GM18868 (cell line): ENCODE measurements around the gene SHC4.
"Not testable (repeated sequence)": the region's sequence is repeated elsewhere in the genome, so short reads cannot be mapped to it uniquely, and the experiment has no call there.

ENCODE experiments used
- ATAC-seq: cut with Tn5 transposase; IDR thresholded peaks from one replicate; pipeline ENCODE4 v1.9.1; 2021; ENCODE audit warnings: mild to moderate bottlenecking, moderate library complexity; ENCODE audit not compliant: unreplicated experiment

Gene SHC4

DNA sequence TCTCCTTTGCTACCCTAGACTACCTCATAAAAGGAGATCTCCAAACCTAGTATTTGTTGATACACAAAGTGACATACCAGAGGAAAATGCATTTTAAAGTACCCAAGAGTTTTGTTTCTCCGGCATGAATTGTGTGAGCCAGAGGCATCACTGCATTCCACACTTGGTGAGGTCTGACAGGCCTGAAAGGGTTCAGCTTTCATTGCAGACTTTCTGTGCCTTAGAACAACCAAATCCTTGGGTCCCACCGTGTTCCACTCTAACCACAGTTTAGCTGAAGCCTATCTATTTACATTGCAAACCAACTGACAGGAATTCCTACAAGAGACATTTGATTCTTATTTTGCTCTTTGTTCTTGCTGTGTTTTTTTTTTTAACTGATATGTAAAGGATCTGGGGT is 106.8 kb downstream of the SHC4 start:
- ATAC-seq, result no peak

DNA sequence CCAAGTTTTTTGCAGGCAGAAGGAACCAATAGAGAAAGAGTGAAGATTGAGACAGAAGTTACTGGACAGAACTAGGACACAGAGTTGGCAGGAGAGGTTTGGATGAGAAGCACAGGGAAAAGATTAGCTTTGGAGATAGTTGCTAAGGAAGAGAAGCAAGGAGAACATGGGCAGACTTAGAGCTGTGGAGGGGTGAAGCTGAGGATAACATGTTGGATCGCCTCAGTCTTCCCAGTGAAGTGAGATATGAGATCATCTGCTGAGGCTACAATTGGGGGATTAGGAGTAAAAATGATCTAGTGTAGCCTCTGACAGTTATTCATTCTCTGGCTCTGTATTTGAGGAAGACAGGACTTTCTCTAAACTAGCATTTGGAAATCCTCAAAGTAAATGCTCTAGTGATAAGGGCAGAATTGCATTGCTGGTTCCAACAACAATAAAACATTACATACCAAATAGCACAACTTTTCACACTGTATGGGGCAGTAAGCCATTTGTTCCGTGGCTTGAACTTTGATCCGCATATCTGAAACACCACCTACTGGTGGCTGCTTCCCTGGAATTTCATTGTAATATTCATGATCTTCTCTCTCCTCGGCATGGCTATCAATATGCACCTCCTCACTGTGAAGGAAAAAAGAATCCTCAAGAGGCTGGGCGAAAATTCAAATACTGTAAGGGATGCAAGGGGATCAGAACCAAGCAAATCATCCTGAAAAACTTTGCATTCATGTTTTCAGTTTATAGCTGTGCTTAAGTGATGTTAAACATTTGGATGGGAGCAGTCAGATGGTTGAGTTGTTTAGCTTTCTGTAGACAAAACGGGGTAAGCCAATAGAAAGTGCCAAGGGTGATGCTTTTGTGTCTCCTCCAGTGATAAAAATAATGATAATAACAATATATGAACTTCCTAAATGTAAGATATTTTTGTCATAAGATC is 107.9 kb downstream of the SHC4 start:
- ATAC-seq, result no peak

DNA sequence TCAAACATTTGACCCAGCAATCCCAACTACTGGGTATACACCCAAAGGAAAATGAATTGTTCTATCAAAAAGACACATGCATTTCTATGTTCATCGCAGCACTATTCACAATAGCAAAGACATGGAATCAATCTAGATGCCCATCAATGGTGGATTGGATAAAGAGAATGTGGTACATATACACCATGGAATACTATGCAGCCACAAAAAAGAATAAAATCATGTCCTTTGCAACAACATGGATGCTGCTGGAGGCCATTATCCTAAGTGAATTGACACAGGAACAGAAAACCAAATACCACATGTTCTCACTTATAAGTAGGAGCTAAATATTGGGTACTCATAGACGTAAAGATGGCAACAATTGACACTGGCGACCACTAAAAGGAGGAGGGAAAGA is 109.3 kb downstream of the SHC4 start:
- ATAC-seq, result not testable (repeated sequence)

DNA sequence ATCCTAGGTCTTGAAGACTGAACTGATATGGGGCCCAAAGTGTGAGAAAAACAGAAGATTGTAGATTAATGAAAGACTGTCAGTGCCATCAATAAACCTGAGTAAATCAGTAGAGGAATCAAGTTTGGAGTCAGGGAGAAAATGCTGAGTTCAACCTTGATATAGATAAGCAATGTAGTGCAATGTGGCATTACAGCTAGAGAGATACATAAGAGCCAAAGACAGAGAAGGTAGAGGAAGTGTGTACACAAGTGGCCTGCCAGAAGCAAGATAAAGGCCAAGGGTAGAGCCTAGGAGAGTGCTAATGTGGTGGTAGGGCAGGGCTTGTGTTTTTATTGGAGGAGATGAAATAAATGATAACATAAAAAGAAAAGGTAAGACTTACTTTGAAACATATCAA is 111.8 kb downstream of the SHC4 start:
- ATAC-seq, result no peak

DNA sequence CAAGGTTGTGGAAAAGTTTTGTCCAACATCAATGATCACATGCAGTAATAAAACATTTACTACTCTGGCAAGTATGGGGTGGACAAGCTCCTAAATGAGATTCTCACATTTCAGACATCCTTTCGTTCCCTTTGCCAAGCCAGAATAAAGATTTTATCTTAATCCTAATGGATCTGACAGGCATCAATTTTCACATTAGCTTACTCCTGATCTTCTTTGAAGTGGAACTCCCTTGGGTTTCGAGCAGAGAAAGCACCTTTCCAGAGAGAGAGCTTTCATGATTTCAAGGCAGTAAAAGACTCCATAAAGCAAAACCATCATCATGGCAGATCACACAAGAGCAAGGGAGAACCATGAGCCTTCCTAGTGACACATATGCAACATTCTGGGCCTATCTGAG is 113.1 kb downstream of the SHC4 start:
- no peak for ATAC-seq

DNA sequence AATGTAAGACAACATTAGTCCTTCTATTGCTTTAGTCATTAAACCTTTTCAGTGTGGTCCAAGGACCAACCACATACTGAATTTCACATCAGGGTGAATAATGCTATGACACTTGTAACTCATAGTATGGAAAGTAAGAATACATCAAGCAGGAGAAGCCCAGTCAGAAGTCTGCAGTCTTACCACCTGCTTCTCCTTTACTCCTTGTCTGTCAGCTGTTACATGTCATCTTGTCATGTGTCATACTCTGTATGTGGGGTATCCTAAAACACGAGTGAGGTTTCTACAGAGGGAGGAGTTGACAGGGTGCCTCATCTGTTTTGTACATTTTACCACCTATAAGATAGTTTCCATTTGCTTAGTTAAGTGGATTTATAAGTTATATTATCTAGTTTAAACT is 118.6 kb downstream of the SHC4 start:
- no peak for ATAC-seq

DNA sequence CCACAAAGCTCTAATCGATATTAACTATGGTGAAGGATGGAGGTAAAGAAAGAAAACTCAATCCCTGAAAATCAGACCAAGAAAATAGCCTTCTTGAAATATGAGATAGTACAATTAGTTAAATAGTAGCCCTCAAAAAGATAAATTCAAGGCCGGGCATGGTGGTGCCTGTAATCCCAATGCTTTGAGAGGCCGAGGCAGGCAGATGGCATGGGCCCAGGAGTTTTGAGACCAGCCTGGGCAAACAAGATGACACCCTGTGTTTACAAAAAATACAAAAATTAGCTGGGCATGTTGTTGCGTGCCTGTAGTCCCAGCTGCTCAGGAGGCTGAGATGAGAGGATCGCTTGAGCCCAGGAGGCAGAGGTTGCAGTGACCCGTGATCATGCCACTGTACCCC is 121.2 kb downstream of the SHC4 start:
- no peak for ATAC-seq

DNA sequence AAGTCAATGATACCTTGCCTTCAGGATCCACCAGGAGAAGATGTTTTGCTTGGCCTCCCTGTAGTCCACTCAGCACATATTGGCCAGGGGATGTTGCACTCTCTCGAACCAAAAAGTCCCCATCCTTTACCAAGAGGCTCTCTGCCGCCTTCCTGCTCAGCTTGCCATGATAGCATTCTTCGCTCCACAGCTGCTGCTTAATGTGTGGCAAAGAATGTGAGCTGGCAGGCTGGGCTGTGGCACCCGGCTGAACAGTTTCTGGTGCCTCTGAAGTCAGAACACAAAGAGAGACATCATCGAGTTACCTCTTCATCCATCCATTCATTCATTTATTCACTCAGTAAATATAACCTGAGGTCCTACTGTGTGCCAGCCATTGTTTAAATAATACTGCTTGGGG is 129.0 kb downstream of the SHC4 start:
- no peak for ATAC-seq

DNA sequence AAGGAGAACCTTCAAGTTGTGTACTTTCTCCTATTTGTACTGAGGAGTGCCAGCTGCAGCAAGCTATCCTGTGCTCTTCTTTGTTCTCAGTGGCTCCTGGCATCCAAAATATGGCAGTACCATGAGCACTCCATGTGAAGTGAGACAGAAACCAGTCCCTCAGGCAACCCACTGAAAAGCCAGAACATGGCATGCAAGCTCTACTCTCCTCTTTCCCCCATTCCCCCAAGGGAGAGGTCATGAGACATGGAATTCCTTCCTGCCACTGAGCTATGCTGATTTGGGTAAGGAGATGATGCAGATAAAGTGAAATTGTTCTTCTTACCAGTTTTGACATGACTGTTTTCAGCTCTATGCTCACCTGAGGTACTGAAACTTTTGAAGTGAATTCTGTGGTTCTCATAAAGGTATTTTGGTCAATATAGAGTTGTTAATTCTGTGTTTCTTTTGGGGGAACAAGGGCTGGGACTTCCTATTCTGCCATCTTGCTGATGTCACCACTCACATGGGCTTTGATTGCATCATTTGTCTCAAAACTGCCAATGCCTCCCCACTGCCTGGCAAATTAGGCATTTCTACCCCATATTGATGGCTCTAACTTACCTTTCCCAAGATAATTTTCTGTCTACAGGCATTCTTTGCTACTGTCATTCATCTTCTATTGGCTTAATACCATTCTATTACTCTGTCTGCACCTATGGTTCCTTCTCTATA is 130.0 kb downstream of the SHC4 start:
- ATAC-seq, result no peak

DNA sequence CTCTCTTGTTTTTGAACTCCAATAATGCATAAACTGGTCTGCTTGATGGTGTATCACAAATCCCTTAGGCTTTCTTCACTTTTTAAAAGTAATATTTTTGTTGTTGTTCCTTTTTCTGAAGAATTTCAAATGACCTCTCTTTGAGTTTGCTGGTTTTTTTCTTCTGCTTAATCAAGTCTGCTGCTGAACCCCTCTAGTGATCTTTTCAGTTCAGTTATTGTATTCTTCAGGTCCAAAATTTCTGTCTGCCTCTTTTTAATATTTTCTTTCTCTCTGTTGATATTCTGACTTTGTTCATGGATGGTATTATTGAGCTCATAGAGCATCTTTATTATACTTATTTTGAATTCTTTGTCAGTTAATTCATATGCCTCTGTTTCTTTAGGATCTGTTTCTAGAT is 131.1 kb downstream of the SHC4 start:
- no peak for ATAC-seq

DNA sequence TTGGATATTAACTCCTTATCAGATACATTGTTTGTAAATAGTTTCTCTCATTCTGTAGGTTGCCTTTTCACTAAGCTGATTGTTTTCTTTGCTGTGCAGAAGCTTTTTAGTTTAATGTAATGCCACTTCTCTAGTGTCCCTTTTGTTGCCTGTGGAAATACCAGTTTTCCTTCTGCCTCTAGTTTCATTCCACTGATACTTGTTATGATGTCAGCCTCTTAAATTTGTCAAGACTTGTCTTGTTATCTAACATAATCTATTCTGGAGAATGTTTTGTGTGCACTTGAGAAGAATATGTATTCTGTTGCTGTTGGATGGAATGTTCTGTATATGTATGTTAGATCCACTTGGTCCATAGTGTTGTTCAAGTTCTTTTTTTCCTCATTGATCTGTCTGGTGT is 134.8 kb downstream of the SHC4 start:
- ATAC-seq, result no peak

DNA sequence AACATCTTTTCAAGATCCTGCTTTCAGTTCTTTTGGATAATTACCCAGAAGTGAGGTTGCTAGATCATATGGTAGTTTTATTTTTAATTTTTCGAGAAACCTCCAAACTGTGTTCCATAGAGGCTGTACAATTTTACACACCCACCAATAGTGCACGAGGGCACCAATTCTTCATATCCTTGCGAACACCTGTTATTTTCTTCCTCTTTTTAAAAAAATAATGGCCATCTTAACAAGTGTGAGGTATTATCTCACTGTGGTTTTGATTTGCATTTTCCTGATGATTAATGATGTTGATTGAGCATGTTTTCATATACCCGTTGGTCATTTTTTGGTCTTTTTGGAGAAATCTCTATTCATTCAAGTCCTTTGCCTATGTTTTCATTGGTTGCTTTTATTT is 135.2 kb downstream of the SHC4 start:
- ATAC-seq, result no peak

DNA sequence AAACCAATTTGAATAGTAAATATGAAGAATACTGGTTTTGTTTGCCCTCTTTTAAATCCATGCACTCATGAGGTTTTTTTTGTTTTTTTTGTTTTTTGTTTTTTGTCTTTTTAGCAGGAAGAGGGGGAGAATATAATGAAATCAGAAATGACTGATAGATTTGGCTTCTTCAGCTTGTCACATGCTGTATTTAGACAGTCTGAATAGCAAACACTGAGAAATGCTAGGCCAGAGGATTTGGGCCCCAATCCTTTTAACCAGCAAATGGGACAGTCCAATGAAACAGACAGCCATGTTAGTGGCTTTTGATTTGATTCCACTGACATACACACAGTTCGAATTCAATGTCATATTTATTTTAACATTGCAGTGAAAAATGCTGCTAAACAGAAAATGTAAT is 138.6 kb downstream of the SHC4 start:
- ATAC-seq, result no peak

DNA sequence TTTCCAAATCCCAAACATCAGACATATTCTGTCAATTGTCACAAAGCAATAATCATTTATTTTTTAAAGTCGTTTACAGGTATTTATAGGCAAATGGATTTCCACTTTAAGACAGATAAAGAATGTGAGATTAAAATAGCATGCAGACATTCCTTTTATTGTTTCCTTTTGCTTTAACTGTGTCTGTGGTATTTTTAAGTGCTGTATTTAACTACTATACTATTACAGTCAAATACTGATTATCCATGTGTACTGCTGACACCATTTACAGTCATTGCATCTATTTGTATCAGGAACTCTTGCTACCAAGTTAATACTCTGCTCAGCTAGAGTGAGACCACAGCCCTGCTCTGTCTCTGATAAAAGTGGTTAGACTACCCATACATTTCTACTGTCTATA is 140.0 kb downstream of the SHC4 start:
- ATAC-seq, result no peak

DNA sequence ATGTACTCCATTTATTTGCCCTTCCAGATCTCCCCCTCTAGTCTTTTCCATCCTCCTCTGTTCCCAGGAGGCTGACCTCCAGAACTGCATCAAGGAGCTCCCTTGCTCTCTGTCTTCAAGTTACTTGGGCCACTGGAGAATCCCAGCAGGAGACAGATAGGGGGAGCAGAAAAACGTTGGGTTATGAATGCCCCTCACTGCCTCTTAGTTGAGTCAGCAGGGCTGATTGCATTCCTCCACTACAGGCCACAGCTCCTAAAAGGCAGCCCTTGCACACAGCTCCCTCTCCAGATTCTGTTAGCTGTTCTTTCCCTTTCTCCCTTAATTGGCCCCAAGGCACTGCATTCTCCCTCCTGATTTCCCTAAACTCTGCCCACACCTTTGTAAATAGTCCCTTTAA is 140.5 kb downstream of the SHC4 start:
- ATAC-seq, result no peak

DNA sequence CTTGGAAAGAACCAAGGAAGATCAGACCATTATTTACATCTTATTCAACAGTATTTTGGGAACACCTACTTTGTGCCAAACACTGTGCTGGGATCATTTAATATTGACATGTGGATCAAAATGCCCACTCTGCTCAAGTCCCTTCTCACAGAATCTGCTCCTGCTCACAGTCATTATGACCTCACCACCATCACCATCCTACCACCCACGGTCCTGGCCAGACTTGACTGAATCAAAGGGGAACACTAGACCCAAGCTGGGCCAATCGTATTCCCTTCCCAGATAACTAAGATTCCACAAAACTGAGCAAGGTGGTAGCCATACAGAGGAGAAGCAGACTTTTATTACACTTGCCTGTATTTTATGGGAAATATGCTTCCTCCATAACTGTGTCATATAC is 149.4 kb downstream of the SHC4 start:
- no peak for ATAC-seq

DNA sequence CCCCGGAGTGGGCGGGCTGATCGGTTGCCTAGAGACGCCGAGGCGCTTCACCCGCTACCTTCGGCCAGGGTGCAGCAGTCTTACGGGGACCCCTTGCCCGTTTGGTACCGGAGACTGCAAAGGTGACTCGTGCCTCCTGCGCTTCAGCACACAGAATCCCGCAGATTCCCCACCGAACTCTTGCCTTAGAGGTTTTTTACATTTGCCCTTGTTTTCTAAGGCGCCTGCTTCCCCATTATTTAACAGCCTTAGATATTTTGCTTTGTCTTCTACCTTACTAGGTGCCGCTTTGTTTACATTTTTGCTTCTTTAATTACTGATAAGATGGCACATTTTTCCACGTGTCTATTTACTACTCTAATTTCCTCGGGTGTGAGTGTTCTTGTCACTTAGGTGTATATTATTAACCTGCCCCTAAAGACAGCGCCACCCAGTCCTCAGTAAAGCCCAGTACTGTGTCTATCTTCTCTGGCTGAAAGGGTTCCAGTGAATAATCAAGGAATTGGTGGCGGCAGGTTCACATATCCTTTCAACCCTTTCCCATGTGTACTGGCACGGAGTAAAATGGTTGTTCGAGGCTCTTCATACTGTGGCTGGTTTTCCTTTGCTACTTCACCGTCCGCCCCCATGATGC is 152.3 kb downstream of the SHC4 start:
- no peak for ATAC-seq

DNA sequence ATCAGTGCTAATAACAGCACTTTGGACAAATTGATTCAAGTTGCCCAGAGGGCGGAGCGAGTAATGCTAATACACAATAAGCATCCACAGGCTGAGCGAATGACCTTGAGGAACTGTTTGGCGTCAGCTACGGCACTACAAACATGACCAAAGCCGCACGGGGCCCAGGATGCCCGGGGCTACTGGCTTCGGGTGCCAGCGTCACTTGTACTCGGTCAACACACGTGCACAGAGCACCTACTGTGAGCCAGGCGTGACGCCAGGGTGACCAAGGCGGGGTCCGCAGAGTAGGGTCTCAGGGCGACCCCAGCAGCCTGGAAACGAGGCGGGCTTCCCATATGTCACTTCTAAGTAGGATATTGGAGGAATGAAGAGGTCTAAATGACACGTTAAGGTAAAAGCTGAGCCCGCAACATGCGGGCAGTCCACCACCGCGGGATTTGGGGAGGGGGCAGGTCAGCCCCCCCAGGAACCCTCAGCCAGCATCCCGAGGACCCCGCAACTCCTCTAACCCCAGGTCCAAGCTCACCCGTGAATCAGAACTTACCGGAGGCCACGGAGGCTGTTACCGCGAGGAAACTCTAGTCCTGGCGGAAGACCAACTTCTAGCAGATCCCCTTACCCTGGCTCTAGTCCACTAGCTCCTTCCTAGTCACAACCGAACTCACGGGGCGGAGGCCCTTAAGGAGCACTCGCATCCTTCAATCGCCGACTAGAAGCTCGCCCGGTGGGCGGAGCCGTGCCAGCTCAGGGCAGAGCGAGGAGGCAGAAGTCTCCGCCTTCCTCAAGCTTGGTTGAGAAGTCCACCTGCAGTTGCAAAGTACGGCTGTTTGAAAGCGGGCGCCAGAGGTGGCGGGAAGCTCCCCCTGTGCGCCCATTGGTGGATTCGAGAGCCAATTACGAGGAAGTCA is 153.1 kb downstream of the SHC4 start, which contains the start of gene CEP152:
Gene CEP152 (minus strand): TSS at position 656 of the 911 bp plus-strand sequence. CDS start 5,420 bp downstream, outside the sequence.
- peak; percentile 97 for ATAC-seq

DNA sequence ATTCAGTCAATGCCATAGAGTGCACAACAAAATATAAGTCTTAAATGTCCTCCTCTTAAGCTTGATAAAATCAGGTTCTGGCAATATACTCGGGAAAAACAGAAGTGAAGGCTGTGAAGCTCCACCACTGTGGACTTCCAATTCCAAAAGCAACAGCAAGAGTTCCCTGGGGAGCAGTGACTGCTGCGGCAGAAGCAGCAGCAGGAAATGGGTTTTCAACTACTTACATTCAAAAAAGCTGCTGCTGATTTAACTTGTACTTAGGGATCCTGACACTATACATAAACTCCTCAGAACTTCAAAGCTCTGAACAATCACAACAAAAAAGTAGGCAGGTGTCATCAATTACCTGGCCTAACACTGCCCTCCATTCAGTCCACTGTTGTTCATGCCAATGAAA is 157.6 kb downstream of the SHC4 start:
- ATAC-seq, result no peak

DNA sequence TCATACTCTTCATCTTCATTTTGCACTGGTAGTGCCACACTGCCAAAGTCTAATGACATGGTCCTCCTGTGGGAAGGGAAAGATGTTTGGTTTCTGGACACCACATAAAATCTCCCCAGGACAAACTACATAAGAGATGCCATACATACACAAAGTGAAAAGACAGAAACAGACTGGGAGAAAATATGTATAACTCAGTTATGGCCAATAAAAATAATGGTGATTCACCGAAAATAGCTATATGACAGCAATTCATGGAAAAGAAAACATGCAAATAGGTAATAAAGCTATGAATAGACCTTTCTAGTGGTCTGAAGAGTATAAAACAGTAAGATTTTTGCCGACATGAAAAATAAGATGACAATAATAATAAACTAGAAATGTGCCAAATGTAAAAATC is 158.1 kb downstream of the SHC4 start:
- ATAC-seq, result no peak

DNA sequence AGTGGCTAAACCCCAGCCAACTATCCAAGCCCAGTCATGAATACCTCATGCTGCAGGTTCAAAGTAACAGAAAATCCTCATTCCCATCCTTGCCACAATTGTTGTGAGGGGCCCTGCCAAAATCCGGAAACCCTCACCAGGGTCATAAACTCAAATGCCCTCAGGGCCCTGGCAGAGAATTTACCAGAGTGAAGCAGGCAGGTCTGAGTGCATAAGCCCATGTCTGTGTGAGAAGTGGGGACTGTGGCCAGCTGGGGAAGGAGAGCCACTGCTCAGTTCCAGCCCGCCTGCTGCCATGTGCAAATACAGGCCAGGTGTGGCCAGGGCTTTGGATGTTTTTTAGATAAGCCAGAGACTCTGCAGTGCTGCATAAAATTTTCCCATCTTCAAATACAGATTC is 159.8 kb downstream of the SHC4 start:
- ATAC-seq, result no peak
